ENCODE results near the gene TOMM40. TPM values are rescaled to one million over a fixed set of nuclear protein-coding genes. Genes with fewer than 3 reads are reported as not detected.

The TOMM40 gene
- total and polyA plus RNA-seq, 2 experiments from 2014 or later = 119 to 172 TPM

DNA sequence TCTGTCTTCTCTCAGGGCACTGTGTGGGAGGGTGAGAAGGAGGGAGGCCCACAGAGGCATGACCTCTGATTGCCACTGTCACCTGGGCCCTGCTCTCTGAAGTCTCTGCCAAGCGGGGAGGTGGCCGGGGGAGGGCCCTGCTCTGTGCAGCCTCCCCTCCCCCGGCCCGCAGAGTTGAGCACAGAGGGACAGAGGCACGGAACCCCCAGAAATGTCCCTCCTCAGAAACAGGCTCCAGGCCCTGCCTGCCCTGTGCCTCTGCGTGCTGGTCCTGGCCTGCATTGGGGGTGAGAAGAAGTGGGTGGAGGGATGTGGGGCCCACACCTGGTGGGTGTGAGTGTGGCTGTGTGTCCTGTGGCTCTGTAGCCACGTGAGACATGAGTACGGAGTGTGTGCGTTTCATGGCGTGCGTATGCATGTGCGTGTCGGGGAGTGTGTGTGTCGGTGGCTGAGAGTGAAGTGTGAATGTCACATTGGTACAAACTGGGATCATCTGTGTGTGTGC is 51.1 kb downstream of the TOMM40 start, which contains the start of gene APOC4:
APOC4 (plus strand) TSS at position 171 of the 505 bp plus-strand sequence; CDS start at position 212, 41 bp downstream.
- Histone ChIP-seq H3K27me3 (no peaks in the 10 kb centered on the region), H3K4me1 (ENCODE audit: low read depth) (no peaks in the 10 kb centered on the region), H3K36me3 (no peaks in the 10 kb centered on the region), H3K4me3 (no peak within 1 kb of the TSS), H3K9me3 (ENCODE audit: low read depth) (no peaks in the 10 kb centered on the region), H3K27ac (no peak within 1 kb of the TSS)
- no peak for DNase-seq (ENCODE audit: low read depth in 1 of 2, low spot score in 1 of 2)
- TF ChIP-seq, protein P1, sequence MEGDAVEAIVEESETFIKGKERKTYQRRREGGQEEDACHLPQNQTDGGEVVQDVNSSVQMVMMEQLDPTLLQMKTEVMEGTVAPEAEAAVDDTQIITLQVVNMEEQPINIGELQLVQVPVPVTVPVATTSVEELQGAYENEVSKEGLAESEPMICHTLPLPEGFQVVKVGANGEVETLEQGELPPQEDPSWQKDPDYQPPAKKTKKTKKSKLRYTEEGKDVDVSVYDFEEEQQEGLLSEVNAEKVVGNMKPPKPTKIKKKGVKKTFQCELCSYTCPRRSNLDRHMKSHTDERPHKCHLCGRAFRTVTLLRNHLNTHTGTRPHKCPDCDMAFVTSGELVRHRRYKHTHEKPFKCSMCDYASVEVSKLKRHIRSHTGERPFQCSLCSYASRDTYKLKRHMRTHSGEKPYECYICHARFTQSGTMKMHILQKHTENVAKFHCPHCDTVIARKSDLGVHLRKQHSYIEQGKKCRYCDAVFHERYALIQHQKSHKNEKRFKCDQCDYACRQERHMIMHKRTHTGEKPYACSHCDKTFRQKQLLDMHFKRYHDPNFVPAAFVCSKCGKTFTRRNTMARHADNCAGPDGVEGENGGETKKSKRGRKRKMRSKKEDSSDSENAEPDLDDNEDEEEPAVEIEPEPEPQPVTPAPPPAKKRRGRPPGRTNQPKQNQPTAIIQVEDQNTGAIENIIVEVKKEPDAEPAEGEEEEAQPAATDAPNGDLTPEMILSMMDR (IDR thresholded peaks at IDR 0.05; ENCODE audit: low read depth, low read length) = no peak

DNA sequence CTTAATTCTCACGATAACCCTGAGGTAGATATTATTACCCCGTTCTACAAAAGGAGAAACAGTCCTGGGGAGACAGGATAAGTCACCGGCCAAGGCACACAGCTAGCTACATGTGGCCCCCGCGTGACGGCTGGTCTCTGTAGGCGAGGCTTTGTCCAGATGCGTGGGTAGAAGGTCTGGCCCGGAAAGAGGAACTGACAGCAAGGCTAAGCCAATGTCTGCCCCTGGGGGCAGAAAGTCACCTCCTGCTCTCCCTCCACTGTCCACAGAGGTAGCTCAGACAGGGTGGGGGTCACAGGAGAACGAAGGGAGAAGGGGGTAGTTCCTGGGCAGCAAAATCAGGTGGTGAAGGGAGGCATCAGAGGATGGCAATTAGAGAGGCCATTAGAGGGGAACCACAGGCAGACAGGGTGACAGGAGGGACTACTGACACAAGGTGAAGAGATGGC is 52.8 kb downstream of the TOMM40 start:
- no peak for DNase-seq (ENCODE audit: low read depth in 1 of 2, low spot score in 1 of 2)
- no peaks in the 10 kb centered on the region for H3K4me1 ChIP-seq (ENCODE audit: low read depth)
- TF ChIP-seq, protein P1 (IDR thresholded peaks at IDR 0.05; ENCODE audit: low read depth, low read length) = no peak

DNA sequence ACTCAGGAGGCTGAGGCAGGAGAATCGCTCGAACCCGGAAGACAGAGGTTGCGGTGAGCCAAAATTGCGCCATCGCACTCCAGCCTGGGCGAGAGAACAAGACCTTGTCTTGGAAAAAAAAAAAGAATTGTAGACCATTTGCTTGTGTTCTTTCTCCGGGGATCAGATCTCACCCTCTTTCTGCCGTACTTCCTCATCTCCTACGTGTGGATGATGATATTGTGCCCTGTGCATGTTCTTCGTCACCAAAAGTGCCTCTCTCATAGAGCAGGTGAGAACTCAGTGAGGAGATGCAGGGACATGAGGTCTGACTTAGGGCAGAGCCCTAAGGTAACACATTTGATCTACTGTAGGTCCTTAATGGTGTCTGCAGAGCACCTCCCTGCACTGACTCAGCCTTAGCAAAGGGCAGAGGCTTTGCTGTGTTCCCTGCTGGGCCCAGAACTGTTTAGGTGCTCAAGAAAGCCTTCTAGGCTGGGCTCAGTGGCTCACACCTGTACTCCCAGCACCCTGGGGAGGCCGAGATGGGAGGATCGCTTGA is 56.1 kb downstream of the TOMM40 start:
- no peaks in the 10 kb centered on the region for H3K9me3 ChIP-seq (ENCODE audit: low read depth)
- H3K4me1 ChIP-seq (ENCODE audit: low read depth) = no peaks in the 10 kb centered on the region
- no peaks in the 10 kb centered on the region for H3K27me3 ChIP-seq
- no peak overlapping the region for H3K4me3 ChIP-seq
- no peak for DNase-seq (ENCODE audit: low read depth in 1 of 2, low spot score in 1 of 2)
- H3K36me3 ChIP-seq = peaks cover 6% of the 10 kb centered on the region
- TF ChIP-seq, protein P1 (IDR thresholded peaks at IDR 0.05; ENCODE audit: low read depth, low read length) = no peak
- H3K27ac ChIP-seq = no peak overlapping the region

More for the DNA sequence above, 52.8 kb downstream of the TOMM40 start:
- Histone ChIP-seq H3K27me3 (no peaks in the 10 kb centered on the region), H3K9me3 (ENCODE audit: low read depth) (no peaks in the 10 kb centered on the region), H3K36me3 (no peaks in the 10 kb centered on the region), H3K27ac (no peak overlapping the region), H3K4me3 (no peak overlapping the region)

DNA sequence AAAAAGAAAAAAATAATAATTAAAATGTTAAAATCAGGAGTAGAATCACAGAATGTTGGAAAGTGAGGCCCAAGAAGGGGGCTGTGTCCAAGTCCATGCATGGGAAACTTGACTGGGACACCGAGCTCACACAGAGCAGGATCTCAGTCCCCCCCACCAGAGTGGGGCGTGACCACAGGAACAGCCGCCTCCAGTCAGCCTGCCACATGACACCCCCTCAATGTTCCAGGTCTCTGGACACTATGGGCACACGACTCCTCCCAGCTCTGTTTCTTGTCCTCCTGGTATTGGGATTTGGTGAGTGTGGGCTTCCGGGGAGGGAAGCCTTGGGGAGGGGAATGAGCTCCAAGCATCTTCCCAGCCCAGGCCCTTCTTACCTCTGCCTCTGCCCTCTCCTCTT is 57.2 kb downstream of the TOMM40 start:
- DNase-seq (ENCODE audit: low read depth in 1 of 2, low spot score in 1 of 2) = no peak
- H3K36me3 ChIP-seq = peaks cover 6% of the 10 kb centered on the region
- TF ChIP-seq, protein P1 (IDR thresholded peaks at IDR 0.05; ENCODE audit: low read depth, low read length) = no peak
- H3K9me3 ChIP-seq (ENCODE audit: low read depth) = no peaks in the 10 kb centered on the region
- H3K4me3 ChIP-seq = no peak overlapping the region
- no peaks in the 10 kb centered on the region for H3K27me3 ChIP-seq
- H3K27ac ChIP-seq = no peak overlapping the region
- H3K4me1 ChIP-seq (ENCODE audit: low read depth) = no peaks in the 10 kb centered on the region

DNA sequence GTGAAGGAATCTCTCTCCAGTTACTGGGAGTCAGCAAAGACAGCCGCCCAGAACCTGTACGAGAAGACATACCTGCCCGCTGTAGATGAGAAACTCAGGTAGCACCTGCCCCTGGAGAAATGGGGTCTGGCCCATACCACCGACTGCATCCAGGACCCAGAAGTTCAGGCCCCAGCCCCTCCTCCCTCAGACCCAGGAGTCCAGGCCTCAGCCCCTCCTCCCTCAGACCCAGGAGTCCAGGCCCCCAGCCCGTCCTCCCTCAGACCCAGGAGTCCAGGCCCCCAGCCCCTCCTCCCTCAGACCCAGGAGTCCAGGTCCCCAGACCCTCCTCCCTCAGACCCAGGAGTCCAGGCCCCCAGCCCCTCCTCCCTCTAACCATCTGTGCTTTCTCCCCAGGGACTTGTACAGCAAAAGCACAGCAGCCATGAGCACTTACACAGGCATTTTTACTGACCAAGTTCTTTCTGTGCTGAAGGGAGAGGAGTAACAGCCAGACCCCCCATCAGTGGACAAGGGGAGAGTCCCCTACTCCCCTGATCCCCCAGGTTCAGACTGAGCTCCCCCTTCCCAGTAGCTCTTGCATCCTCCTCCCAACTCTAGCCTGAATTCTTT is 57.8 kb downstream of the TOMM40 start:
- H3K36me3 ChIP-seq = peaks cover 6% of the 10 kb centered on the region
- no peak overlapping the region for H3K4me3 ChIP-seq
- H3K9me3 ChIP-seq (ENCODE audit: low read depth) = no peaks in the 10 kb centered on the region
- H3K27me3 ChIP-seq = no peaks in the 10 kb centered on the region
- DNase-seq (ENCODE audit: low read depth in 1 of 2, low spot score in 1 of 2) = no peak
- TF ChIP-seq, protein P1 (IDR thresholded peaks at IDR 0.05; ENCODE audit: low read depth, low read length) = no peak
- no peaks in the 10 kb centered on the region for H3K4me1 ChIP-seq (ENCODE audit: low read depth)
- H3K27ac ChIP-seq = no peak overlapping the region
